Measurements from ENCODE around the gene GNG12. TPM values are rescaled to one million over a fixed set of nuclear protein-coding genes. Genes with fewer than 3 reads are reported as not detected.

Gene GNG12
- total RNA-seq, 1 experiment from 2014 or later: 23.7 TPM

DNA sequence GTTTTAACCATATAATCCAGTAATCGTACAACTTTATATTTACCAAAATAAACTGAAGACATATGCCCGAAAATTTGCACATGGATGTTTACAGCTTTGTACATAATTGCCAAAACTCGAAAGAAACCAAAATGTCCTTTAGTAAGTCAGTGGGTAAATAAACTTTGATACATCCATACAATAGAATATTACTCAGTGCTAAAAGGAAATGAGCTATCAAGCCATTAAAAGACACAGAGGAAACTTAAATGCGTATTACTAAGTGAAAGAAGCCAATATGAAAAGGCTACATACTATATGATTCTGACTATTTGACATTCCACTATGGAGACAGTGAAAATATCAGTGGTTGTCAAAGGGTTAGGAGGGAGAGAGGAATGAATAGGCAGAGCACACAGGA is 23.4 kb downstream of the GNG12 start:
- TF ChIP-seq CBFB (CRISPR knock-in tag; IDR thresholded peaks at IDR 0.05; ENCODE audit: low read depth) (no peak), GTF2I (CRISPR knock-in tag; conservative IDR thresholded peaks at IDR 0.05) (no peak), TEAD1 (CRISPR knock-in tag; IDR thresholded peaks at IDR 0.05) (no peak), ESRRA (CRISPR knock-in tag; IDR thresholded peaks at IDR 0.05; ENCODE audit: borderline replicate concordance) (no peak), ZNF423 (CRISPR knock-in tag; IDR thresholded peaks at IDR 0.05) (no peak), PRRX2 (CRISPR knock-in tag; IDR thresholded peaks at IDR 0.05) (no peak), NR1H2 (CRISPR knock-in tag; IDR thresholded peaks at IDR 0.05) (no peak), NFYB (CRISPR knock-in tag; conservative IDR thresholded peaks at IDR 0.05; ENCODE audit: low read depth) (no peak), SMAD4 (CRISPR knock-in tag; IDR thresholded peaks at IDR 0.05) (no peak), JUN (CRISPR knock-in tag; IDR thresholded peaks at IDR 0.05) (no peak), ETV6 (CRISPR knock-in tag; IDR thresholded peaks at IDR 0.05) (no peak)
- TF ChIP-seq, protein P1, sequence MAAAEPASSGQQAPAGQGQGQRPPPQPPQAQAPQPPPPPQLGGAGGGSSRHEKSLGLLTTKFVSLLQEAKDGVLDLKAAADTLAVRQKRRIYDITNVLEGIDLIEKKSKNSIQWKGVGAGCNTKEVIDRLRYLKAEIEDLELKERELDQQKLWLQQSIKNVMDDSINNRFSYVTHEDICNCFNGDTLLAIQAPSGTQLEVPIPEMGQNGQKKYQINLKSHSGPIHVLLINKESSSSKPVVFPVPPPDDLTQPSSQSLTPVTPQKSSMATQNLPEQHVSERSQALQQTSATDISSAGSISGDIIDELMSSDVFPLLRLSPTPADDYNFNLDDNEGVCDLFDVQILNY (CRISPR knock-in tag; IDR thresholded peaks at IDR 0.05): no peak
- Mint-ChIP-seq H3K36me3 (no peaks in the 10 kb centered on the region), H3K4me3 (no peak overlapping the region), H3K4me1 (peaks cover 15% of the 10 kb centered on the region), H3K9me3 (no peaks in the 10 kb centered on the region), H3K27me3 (ENCODE audit: low read depth) (no peaks in the 10 kb centered on the region; the same call in 1 of the 2 replicates), H3K27ac (no peak overlapping the region)
- ATAC-seq (no peak), DNase-seq (ENCODE audit: low spot score) (no peak)
- POLR2A ChIA-PET: no interaction called here
- CTCF ChIA-PET: no interaction called here

DNA sequence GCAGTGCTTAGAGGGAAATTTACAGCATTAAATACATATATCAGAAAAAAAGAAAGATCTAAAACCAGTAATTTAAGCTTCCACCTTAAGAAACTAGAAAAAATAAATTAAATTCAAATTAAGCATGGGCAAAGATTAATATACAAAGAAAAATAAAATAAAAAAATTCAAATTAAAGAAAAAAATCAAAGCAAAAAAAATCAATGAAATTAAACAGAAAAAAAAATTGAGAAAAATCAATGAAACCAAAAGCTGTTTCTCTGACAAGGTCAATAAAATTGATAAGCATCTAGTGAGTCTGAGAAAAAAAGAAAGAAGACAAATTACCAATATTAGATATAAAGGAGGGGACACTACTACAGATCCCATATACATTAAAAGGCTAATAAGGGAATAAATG is 26.0 kb downstream of the GNG12 start:
- POLR2A ChIA-PET: no interaction called here
- TF ChIP-seq, protein P2, sequence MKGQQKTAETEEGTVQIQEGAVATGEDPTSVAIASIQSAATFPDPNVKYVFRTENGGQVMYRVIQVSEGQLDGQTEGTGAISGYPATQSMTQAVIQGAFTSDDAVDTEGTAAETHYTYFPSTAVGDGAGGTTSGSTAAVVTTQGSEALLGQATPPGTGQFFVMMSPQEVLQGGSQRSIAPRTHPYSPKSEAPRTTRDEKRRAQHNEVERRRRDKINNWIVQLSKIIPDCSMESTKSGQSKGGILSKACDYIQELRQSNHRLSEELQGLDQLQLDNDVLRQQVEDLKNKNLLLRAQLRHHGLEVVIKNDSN (CRISPR knock-in tag; IDR thresholded peaks at IDR 0.05): no peak
- TF ChIP-seq HMGA2 (CRISPR knock-in tag; IDR thresholded peaks at IDR 0.05): peak; percentile 76

DNA sequence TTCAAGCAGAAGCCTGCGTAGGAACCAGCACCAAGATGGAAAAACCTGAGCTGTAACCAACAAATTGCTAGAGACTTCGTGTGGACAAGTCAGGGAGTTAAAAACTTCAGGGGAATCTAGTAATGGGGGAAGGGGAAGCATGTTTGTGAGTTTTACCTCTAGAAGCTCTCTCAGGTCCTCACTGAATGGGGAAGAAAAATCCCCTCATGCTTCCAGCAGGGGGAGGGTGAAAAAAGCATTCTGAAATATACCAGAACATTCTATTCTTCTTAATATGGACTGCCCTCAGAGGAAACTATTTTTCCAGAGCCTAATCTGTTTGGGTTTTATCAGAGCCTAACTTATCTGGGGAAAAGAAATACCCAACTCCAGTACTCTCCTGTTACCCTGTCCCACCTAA is 28.6 kb downstream of the GNG12 start:
- Mint-ChIP-seq H3K9me3 (no peaks in the 10 kb centered on the region), H3K36me3 (no peaks in the 10 kb centered on the region), H3K27me3 (ENCODE audit: low read depth) (no peaks in the 10 kb centered on the region), H3K4me3 (no peak overlapping the region), H3K27ac (no peak overlapping the region), H3K4me1 (peaks cover 15% of the 10 kb centered on the region)
- DNase-seq (ENCODE audit: low spot score) (no peak), ATAC-seq (peak; percentile 71)
- POLR2A ChIA-PET: no interaction called here
- CTCF ChIA-PET: interaction anchor here (0.7 to 1.2 kb wide), 4 partner anchors 18 to 272 kb away, joined by 3 to 8 read pairs (median 4); no protein-coding TSS in a partner anchor
- TF ChIP-seq, protein P3, sequence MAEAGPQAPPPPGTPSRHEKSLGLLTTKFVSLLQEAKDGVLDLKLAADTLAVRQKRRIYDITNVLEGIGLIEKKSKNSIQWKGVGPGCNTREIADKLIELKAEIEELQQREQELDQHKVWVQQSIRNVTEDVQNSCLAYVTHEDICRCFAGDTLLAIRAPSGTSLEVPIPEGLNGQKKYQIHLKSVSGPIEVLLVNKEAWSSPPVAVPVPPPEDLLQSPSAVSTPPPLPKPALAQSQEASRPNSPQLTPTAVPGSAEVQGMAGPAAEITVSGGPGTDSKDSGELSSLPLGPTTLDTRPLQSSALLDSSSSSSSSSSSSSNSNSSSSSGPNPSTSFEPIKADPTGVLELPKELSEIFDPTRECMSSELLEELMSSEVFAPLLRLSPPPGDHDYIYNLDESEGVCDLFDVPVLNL (CRISPR knock-in tag; IDR thresholded peaks at IDR 0.05; ENCODE audit: borderline replicate concordance, low read depth): no peak
- TF ChIP-seq SMAD4 (CRISPR knock-in tag; IDR thresholded peaks at IDR 0.05): no peak
- TF ChIP-seq FOXK1 (CRISPR knock-in tag; IDR thresholded peaks at IDR 0.05): no peak
- TF ChIP-seq, protein P4, sequence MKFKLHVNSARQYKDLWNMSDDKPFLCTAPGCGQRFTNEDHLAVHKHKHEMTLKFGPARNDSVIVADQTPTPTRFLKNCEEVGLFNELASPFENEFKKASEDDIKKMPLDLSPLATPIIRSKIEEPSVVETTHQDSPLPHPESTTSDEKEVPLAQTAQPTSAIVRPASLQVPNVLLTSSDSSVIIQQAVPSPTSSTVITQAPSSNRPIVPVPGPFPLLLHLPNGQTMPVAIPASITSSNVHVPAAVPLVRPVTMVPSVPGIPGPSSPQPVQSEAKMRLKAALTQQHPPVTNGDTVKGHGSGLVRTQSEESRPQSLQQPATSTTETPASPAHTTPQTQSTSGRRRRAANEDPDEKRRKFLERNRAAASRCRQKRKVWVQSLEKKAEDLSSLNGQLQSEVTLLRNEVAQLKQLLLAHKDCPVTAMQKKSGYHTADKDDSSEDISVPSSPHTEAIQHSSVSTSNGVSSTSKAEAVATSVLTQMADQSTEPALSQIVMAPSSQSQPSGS (CRISPR knock-in tag; IDR thresholded peaks at IDR 0.05; ENCODE audit: borderline replicate concordance, low read depth): no peak
- TF ChIP-seq, protein P5, sequence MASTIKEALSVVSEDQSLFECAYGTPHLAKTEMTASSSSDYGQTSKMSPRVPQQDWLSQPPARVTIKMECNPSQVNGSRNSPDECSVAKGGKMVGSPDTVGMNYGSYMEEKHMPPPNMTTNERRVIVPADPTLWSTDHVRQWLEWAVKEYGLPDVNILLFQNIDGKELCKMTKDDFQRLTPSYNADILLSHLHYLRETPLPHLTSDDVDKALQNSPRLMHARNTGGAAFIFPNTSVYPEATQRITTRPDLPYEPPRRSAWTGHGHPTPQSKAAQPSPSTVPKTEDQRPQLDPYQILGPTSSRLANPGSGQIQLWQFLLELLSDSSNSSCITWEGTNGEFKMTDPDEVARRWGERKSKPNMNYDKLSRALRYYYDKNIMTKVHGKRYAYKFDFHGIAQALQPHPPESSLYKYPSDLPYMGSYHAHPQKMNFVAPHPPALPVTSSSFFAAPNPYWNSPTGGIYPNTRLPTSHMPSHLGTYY (CRISPR knock-in tag; IDR thresholded peaks at IDR 0.05): no peak
- TF ChIP-seq, protein P6, sequence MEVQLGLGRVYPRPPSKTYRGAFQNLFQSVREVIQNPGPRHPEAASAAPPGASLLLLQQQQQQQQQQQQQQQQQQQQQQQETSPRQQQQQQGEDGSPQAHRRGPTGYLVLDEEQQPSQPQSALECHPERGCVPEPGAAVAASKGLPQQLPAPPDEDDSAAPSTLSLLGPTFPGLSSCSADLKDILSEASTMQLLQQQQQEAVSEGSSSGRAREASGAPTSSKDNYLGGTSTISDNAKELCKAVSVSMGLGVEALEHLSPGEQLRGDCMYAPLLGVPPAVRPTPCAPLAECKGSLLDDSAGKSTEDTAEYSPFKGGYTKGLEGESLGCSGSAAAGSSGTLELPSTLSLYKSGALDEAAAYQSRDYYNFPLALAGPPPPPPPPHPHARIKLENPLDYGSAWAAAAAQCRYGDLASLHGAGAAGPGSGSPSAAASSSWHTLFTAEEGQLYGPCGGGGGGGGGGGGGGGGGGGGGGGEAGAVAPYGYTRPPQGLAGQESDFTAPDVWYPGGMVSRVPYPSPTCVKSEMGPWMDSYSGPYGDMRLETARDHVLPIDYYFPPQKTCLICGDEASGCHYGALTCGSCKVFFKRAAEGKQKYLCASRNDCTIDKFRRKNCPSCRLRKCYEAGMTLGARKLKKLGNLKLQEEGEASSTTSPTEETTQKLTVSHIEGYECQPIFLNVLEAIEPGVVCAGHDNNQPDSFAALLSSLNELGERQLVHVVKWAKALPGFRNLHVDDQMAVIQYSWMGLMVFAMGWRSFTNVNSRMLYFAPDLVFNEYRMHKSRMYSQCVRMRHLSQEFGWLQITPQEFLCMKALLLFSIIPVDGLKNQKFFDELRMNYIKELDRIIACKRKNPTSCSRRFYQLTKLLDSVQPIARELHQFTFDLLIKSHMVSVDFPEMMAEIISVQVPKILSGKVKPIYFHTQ (CRISPR knock-in tag; IDR thresholded peaks at IDR 0.05): no peak
- TF ChIP-seq, protein P7, sequence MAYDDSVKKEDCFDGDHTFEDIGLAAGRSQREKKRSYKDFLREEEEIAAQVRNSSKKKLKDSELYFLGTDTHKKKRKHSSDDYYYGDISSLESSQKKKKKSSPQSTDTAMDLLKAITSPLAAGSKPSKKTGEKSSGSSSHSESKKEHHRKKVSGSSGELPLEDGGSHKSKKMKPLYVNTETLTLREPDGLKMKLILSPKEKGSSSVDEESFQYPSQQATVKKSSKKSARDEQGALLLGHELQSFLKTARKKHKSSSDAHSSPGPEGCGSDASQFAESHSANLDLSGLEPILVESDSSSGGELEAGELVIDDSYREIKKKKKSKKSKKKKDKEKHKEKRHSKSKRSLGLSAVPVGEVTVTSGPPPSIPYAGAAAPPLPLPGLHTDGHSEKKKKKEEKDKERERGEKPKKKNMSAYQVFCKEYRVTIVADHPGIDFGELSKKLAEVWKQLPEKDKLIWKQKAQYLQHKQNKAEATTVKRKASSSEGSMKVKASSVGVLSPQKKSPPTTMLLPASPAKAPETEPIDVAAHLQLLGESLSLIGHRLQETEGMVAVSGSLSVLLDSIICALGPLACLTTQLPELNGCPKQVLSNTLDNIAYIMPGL (CRISPR knock-in tag; IDR thresholded peaks at IDR 0.05): no peak
- TF ChIP-seq, protein P8, sequence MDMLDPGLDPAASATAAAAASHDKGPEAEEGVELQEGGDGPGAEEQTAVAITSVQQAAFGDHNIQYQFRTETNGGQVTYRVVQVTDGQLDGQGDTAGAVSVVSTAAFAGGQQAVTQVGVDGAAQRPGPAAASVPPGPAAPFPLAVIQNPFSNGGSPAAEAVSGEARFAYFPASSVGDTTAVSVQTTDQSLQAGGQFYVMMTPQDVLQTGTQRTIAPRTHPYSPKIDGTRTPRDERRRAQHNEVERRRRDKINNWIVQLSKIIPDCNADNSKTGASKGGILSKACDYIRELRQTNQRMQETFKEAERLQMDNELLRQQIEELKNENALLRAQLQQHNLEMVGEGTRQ (CRISPR knock-in tag; IDR thresholded peaks at IDR 0.05): no peak

More for the DNA sequence above, 26.0 kb downstream of the GNG12 start:
- no peak for ATAC-seq
- no peak overlapping the region for H3K27ac Mint-ChIP-seq
- H3K9me3 Mint-ChIP-seq: no peaks in the 10 kb centered on the region
- no peak for DNase-seq (ENCODE audit: low spot score)
- CTCF ChIA-PET: no interaction called here
- no peaks in the 10 kb centered on the region for H3K36me3 Mint-ChIP-seq
- peaks cover 20% of the 10 kb centered on the region for H3K4me1 Mint-ChIP-seq
- H3K4me3 Mint-ChIP-seq: no peak overlapping the region
- H3K27me3 Mint-ChIP-seq (ENCODE audit: low read depth): no peaks in the 10 kb centered on the region; the same call in 1 of the 2 replicates
